Urinary bladder (tissue), 4 donors: Measurements from ENCODE around the gene MINDY3. TPM values are rescaled to one million over a fixed set of nuclear protein-coding genes. Genes with fewer than 3 reads are reported as not detected.
A peak's percentile ranks its signal among the peaks of the same experiment; 100 is the strongest.
"Not testable (repeated sequence)": the region's sequence is repeated elsewhere in the genome, so short reads cannot be mapped to it uniquely, and the experiment has no call there.

Experiments
- DNase-seq: peaks from one replicate; pipeline ENCODE4 v3.0.0-alpha.2; 2015; ENCODE audit errors: extremely low spot score
- H3K27ac ChIP-seq: one replicate; pipeline ENCODE4 v1.5.1; 2013; ENCODE audit warnings: low read depth, mild to moderate bottlenecking, moderate library complexity
- H3K36me3 ChIP-seq: one replicate; pipeline ENCODE4 v1.6.1; 2013; ENCODE audit warnings: mild to moderate bottlenecking, moderate library complexity; ENCODE audit not compliant: insufficient read depth
- H3K4me1 ChIP-seq: one replicate; pipeline ENCODE4 v1.6.1; 2013; ENCODE audit warnings: mild to moderate bottlenecking, moderate library complexity; ENCODE audit not compliant: insufficient read depth
- H3K4me3 ChIP-seq: one replicate; pipeline ENCODE4 v1.5.1; 2013; ENCODE audit warnings: low read depth, low read length
- WGBS: extraction: QIAGEN DNeasy Blood & Tissue Kit; methylation state at CpG from one replicate; pipeline ENCODE4 v1.1.7; 2013; 5-methylcytosine and 5-hydroxymethylcytosine counted together
- polyA plus RNA-seq: library from polyadenylated mRNA; stranded (reverse); fragments of 200-250 nt; gene quantifications from one replicate; pipeline ENCODE4 v1.2.3, GENCODE V29; 2013
- total RNA-seq: library from RNA; depleted of rRNA; stranded (reverse); fragments of >200 nt; gene quantifications from one replicate; pipeline ENCODE4 v1.2.3, GENCODE V29; 2014
- donor health status: healthy with polysubstance abuse.
- donor health status: healthy.

The MINDY3 gene
- total RNA-seq, result 70.7 TPM
- polyA plus RNA-seq, result 23.6 TPM

DNA sequence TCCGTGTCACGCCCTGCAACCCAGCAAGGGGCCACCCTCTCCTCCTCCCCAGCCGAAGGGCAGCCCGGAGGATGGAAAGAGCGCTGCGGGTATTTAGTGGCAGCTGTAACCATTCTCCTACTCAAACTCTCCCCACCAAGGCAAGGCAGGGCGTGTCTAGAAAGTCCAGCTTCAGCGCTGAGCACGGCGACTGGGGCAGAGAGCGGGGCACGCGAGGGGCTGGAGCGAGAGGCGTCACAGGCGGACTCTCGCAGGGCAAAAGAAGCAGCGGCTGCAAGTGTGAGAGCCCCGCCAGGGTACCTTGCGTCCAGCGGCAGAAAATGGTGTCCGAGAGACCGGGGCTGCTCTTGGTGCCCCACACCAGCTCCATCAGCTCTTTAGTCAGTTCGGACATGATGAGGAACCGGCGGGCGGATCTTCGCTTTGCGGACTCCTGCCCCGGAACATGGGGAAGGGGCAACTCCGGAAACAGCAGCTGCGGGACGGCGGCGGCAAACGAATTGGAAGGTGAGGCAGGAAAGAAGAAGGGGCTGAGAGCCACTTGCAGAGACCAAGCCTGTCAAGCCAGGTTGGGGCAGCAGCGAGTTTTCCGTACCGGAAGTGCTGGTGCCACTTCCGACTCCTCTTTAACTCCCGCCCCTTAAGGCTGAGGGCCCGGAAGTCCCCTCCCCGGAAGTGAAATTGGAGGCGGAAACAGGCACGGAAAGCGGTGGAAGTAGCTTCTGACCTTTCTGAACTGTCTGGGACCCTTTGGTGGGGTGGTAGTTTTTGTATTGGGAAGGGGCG, at the start of gene MINDY3:
TSS of gene MINDY3 (minus strand) at position 602 of the 786 bp plus-strand sequence. CDS start at position 394, 208 bp downstream.
- DNase-seq, result peak; percentile 75
- Histone ChIP-seq H3K4me3 (peak within 1 kb of the TSS; percentile 93), H3K4me1 (no peaks in the 10 kb centered on the region), H3K36me3 (no peaks in the 10 kb centered on the region), H3K27ac (peak within 1 kb of the TSS; percentile 19)
- under 1% methylated on average over 47 of the region's 47 CpGs for WGBS

DNA sequence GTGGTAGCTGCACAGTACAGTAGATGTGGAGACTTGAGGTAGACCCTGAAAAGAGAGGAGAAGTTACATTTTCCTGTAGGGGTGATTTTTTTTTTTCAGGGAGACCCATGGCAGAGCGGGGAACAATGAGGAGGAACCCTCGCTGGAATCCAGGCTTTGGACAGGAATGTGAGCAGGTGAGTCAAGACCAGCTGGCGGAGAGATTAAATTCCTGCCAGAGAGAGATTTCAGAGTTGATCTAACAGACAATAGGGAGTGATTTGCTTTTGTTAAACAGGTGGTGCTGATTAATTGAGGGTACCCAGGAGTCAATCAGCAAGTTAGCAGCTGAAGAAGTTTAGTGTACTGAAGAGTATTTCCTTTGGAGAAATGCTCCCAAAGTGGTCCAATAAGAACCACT, 41.6 kb upstream of the MINDY3 start:
- DNase-seq, result no peak
- H3K4me3 ChIP-seq, result no peak overlapping the region
- WGBS, result 62% methylated on average over 3 of the region's 3 CpGs
- H3K36me3 ChIP-seq, result no peaks in the 10 kb centered on the region
- no peaks in the 10 kb centered on the region for H3K4me1 ChIP-seq
- H3K27ac ChIP-seq, result no peak overlapping the region

DNA sequence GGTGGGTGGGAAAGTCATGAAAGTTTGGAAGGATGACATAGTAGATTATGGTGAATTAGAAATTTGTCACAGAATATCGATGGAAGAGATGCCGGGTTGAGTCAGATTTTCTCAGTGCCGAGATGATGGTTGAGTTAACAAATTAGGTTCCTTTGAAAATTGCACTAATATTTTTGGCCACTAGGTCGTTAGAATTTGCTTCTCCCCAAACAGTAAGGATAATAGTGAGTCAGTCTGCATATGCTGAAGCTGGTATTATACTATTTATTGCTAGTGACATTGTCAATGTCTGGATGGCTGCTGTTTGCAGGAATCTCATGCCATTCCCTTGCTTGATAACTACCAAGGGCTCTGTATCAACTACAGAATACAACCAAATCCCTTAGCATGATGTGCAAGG, 37.7 kb upstream of the MINDY3 start:
- Histone ChIP-seq H3K36me3 (no peaks in the 10 kb centered on the region), H3K4me1 (no peaks in the 10 kb centered on the region), H3K4me3 (no peak overlapping the region), H3K27ac (no peak overlapping the region)
- DNase-seq, result no peak
- 62% methylated on average over 4 of the region's 4 CpGs for WGBS

DNA sequence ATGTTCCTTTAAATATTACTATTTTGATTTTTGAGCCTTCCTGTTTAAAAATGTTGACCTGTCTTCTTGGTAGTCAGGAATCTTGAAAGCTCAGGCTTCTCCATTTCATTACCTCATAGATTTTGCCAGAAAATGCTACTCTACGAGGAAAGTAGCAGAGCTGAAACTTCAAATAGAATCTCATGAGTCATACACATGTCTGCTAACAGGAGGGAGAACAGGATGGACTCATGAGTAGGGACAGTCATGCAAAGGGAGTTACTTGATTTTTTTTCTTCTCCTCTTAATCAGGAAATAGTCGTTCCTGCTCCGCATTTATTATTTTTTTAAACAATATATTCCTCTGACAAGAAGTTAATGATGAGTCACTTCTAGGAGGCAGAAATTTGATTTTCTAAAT, 37.0 kb upstream of the MINDY3 start:
- no peak for DNase-seq
- Histone ChIP-seq H3K36me3 (no peaks in the 10 kb centered on the region), H3K4me1 (no peaks in the 10 kb centered on the region), H3K4me3 (no peak overlapping the region), H3K27ac (no peak overlapping the region)
- 59% methylated on average over 3 of the region's 3 CpGs for WGBS

DNA sequence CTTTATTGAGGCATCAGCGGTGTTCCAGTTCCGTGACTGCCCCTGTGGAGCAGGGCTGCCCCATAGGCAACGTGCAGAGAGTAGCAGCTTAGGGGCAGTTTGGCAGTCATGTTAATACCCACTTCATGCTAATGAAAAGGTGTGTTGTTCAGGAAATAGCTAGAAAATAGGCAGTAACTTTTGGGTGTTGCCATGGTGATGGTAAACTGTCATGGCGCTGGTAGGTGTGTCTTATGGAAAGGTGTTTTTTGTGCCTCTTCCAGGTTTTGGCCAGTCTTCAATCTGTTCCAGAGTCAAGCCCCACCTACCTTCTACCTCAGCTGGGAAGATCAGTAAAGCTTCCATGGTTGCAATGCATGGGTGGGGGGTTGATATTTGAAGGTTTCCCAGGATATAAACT, 36.3 kb upstream of the MINDY3 start:
- no peak overlapping the region for H3K4me3 ChIP-seq
- no peaks in the 10 kb centered on the region for H3K36me3 ChIP-seq
- DNase-seq, result no peak
- H3K27ac ChIP-seq, result no peak overlapping the region
- no peaks in the 10 kb centered on the region for H3K4me1 ChIP-seq
- WGBS, result 89% methylated on average over 4 of the region's 4 CpGs

DNA sequence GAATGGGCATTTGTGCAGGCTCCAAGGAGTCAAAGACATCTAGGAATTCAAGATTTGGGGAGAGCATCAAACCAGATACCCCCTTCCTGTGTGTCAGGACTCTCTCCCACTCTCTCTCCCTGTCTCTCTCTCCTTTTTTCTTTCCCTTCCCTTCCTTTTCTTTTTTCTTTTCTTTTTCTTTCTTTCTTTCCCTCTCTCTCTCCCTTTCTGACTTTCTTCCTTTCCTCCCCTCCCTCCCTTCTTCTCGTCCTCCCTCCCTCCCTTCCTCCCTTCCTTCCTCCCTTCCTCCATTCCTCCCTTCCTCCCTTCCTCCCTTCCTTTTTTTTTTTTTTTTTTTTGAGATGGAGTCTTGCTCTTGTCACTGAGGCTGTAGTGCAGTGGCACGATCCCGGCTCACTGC, 24.1 kb upstream of the MINDY3 start:
- Histone ChIP-seq H3K4me3 (no peak overlapping the region), H3K4me1 (no peaks in the 10 kb centered on the region), H3K27ac (no peak overlapping the region), H3K36me3 (no peaks in the 10 kb centered on the region)
- 76% methylated on average over 3 of the region's 3 CpGs for WGBS
- no peak for DNase-seq

DNA sequence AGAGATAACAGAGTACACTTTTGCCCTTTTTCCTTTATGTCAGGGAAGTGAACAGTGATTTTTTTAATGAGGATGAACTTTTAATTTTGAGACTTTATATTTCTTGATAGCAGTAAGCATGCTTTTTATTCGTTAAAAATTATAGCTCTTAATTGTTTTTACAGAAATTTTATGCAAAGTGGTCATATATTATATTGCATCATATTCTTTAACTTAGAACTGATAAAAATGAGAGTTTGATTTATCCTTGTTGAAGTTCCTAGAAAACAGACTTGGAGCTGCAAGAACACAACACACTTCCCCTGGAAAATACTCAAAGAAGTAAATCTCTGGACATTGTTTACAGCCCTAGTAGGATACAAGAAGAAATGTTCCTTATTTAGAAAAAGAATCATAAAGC, 21.2 kb upstream of the MINDY3 start:
- H3K36me3 ChIP-seq, result no peaks in the 10 kb centered on the region
- H3K27ac ChIP-seq, result no peak overlapping the region
- WGBS, result 72% methylated on average over 1 of the region's 1 CpG
- H3K4me3 ChIP-seq, result no peak overlapping the region
- no peak for DNase-seq
- H3K4me1 ChIP-seq, result no peaks in the 10 kb centered on the region

DNA sequence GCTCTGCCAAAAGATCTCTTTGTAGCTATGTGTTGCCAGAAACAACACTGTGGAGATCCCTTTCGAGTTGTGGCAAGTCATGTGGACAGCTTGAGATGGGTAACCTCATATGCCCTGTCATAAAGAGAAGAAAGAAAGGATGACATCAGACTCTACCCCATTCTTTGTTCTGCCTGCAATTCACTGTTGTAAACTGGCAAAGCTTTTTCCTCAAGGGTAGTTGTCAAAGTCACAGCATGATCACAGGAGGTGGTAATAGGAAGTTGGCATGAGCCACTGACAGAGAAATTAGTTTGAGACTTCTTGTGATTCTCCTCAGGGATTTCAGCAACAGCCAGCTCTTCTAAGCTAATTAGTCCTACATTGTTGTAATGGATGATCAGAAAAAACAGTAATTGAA, 19.4 kb upstream of the MINDY3 start:
- WGBS, result 14% methylated on average over 1 of the region's 1 CpG
- Histone ChIP-seq H3K4me1 (no peaks in the 10 kb centered on the region), H3K36me3 (no peaks in the 10 kb centered on the region), H3K27ac (no peak overlapping the region), H3K4me3 (no peak overlapping the region)
- no peak for DNase-seq

DNA sequence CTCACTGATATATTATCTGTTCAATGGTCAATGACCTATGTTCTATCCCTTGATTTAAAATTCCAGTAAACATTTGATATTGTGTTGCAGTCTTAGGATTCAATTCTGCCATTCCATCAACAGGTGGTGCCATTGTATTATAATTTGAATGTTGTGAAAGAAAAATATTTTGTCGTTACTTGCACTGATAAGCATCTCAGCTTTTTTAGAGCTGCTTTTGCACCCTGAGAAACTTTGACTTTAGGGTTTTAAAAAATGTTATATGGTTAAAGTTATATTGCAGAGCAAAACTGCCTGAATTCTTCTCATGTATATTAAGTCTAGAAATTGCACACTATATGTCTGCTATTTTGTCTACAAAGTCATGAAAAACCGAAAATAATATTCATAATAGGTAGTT, 18.8 kb upstream of the MINDY3 start:
- Histone ChIP-seq H3K4me3 (no peak overlapping the region), H3K27ac (no peak overlapping the region), H3K36me3 (no peaks in the 10 kb centered on the region), H3K4me1 (no peaks in the 10 kb centered on the region)
- DNase-seq, result no peak
- 44% methylated on average over 2 of the region's 2 CpGs for WGBS

DNA sequence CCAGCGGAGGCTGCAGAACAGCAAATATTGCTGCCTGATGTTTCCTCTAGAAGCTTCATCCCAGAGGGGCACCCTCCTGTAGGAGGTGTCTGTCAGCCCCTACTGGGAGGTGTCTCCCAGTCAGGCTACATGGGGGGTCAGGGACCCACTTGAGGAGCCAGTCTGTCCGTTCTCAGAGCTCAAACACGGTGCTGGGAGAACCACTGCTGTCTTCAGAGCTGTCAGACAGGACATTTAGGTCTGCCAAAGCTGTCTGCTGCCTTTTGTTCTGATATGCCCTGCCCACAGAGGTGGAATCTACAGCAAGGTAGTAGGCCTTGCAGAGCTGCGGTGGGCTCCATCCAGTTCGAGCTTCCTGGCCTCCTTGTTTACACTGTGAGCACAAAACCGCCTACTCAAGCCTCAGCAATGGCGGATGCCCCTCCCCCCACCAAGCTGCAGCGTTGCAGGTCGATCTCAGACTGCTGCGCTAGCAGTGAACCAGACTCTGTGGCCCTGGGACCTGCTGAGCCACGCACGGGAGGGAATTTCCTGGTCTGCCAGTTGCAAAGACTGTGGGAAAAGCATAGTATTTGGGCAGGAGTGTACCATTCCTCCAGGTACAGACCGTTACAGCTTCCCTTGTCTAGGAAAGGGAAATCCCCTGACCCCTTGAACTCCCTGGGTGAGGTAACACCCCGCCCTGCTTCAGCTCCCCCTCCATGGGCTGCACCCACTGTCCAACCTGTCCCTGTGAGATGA, 17.7 kb upstream of the MINDY3 start:
- no peak for DNase-seq
- H3K36me3 ChIP-seq, result no peaks in the 10 kb centered on the region
- WGBS, result 57% methylated on average over 14 of the region's 14 CpGs
- no peaks in the 10 kb centered on the region for H3K4me1 ChIP-seq
- H3K27ac ChIP-seq, result no peak overlapping the region
- no peak overlapping the region for H3K4me3 ChIP-seq

DNA sequence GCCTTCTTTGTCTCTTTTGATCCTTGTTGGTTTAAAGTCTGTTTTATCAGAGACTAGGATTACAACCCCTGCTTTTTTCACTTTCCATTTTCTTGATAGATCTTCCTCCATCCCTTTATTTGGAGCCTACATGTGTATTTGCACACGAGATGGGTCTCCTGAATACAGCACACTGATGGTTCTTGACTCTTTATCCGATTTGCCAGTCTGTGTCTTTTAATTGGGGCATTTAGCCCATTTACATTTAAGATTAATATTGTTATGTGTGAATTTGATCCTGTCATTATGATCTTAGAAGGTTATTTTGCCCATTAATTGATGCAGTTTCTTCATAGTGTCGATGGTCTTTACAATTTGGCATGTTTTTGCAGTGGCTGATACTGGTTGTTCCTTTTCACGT, 16.0 kb upstream of the MINDY3 start:
- WGBS, result 73% methylated on average over 4 of the region's 4 CpGs
- not testable (repeated sequence) for H3K36me3 ChIP-seq, H3K4me3 ChIP-seq, DNase-seq, H3K27ac ChIP-seq, H3K4me1 ChIP-seq

DNA sequence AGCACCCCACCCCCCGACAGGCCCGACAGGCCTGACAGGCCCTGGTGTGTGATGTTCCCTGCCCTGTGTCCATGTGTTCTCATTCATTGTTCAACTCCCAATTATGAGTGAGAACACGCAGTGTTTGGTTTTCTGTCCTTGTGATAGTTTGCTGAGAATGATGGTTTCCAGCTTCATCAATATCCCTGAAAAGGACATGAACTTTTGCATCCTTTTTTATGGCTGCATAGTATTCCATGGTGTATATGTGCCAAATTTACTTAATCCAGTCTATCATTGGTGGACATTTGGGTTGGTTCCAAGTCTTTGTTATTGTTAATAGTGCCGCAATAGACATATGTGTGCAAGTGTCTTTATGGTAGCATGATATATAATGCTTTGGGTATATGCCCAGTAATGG, 12.3 kb upstream of the MINDY3 start:
- WGBS, result 95% methylated on average over 4 of the region's 4 CpGs
- DNase-seq, H3K4me1 ChIP-seq, H3K36me3 ChIP-seq, H3K4me3 ChIP-seq, H3K27ac ChIP-seq: not testable (repeated sequence)

DNA sequence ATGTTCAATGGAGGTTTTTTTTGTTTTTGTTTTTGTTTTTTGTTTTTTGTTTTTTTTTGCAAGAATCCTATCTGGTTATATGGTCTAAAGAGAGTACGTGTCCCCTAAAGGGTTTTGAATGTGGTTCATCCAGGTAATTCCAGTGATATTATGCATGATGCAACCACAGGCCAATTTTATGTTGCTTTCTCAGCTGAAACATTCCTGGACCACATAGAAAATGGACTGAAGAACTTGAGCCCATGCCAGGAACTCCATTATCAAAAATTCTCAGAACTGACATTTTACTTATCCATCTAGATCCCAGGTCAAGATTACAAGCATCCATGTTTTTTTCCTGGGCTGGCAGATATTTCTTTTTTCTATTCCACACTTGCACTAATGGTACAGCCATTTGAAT, 11.5 kb upstream of the MINDY3 start:
- Histone ChIP-seq H3K36me3 (no peaks in the 10 kb centered on the region), H3K4me3 (no peak overlapping the region), H3K4me1 (no peaks in the 10 kb centered on the region), H3K27ac (no peak overlapping the region)
- no peak for DNase-seq
- WGBS, result 79% methylated on average over 1 of the region's 1 CpG

DNA sequence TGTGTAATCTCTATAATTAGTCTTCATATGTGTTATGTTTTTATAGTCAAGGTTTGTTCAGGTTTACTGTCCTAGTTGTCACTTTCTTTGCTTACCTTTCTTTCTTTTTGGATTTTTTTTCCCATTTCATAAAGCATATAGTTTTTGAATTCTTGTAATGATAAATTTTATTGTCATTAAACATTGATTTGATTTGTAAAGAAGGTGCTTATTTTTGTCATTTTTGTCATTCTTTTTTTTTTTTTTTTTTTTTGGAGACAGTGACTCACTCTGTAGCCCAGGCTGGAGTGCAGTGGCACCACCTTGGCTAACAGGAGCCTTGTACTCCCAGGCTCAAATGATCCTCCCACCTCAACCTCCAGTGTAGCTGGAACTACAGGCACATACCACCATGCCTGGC, 9.6 kb upstream of the MINDY3 start:
- no peak overlapping the region for H3K4me3 ChIP-seq
- no peaks in the 10 kb centered on the region for H3K36me3 ChIP-seq
- DNase-seq, result no peak
- H3K27ac ChIP-seq, result no peak overlapping the region
- H3K4me1 ChIP-seq, result no peaks in the 10 kb centered on the region
